BLaER1 (cell line): ENCODE measurements around the gene PLEKHH1.

Experiments used
- H3K27ac ChIP-seq: shearing (Covaris generic); formaldehyde crosslinking; 2 replicates; pipeline ENCODE4 v1.8.1; 2022
- H3K27me3 ChIP-seq: shearing (Covaris generic); formaldehyde crosslinking; 2 replicates; pipeline ENCODE4 v1.8.1; 2022
- H3K36me3 ChIP-seq: shearing (Covaris generic); formaldehyde crosslinking; 2 replicates; pipeline ENCODE4 v1.8.1; 2022
- H3K4me1 ChIP-seq: shearing (Covaris generic); formaldehyde crosslinking; 2 replicates; pipeline ENCODE4 v1.8.1; 2022
- H3K4me2 ChIP-seq: shearing (Covaris generic); formaldehyde crosslinking; 2 replicates; pipeline ENCODE4 v1.8.1; 2022
- H3K4me3 ChIP-seq: shearing (Covaris generic); formaldehyde crosslinking; 2 replicates; pipeline ENCODE4 v1.8.1; 2022
- H3K9ac ChIP-seq: shearing (Covaris generic); formaldehyde crosslinking; 2 replicates; pipeline ENCODE4 v1.8.1; 2022
- H3K9me3 ChIP-seq: shearing (Covaris generic); formaldehyde crosslinking; 2 replicates; pipeline ENCODE4 v1.8.1; 2022
- H4K20me1 ChIP-seq: shearing (Covaris generic); formaldehyde crosslinking; 2 replicates; pipeline ENCODE4 v1.8.1; 2022
- Cebpa-rat ChIP-seq: shearing (Covaris generic); IDR thresholded peaks from 2 replicates; pipeline ENCODE4 v1.8.1; 2022

PLEKHH1 gene

DNA sequence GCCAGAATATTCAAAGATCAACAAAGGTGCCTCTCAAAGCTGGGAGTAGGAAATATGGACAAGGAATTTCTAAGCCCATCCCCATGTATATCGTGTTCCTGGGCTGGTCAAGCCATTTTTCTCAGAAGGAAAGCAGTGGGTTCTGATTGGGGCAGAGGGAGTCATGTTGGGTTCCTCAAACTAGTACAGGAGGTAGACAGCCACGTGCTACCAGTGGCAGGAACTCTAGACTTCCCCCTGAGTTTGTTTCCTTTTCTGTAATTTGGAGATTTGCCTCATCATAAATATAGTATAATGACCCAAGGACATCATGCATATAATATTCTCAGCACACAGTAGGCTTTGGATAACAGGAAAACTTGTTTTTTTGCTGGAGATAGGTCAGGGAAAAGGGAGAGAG is 16.4 kb upstream of the PLEKHH1 start:
- Histone ChIP-seq H3K27me3 (peaks cover 26% of the 10 kb centered on the region), H3K36me3 (no peaks in the 10 kb centered on the region), H4K20me1 (no peaks in the 10 kb centered on the region), H3K27ac (no peak overlapping the region), H3K9me3 (no peaks in the 10 kb centered on the region), H3K4me1 (peaks cover 12% of the 10 kb centered on the region), H3K9ac (no peak overlapping the region), H3K4me2 (no peak overlapping the region), H3K4me3 (no peak overlapping the region)
- TF ChIP-seq Cebpa-rat: no peak

DNA sequence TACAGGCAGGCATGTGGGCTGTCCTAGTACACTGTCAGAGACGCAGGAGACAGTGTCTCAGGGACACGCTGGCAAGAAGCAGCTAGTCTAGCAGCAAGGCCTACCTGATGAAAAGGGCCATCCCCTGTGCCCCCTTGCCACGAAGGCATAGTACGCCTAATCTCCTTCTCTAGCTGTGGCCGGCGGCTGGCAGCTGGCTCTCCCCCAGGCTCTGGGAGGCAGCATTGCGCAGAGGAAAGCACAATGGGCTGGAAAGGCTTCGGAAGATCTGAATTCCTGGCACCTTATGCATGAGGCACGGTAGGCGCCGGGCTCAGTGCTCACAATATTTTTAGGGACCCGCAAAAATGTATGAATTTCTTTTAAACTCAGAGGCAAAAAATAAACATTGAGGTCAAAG is 16.0 kb upstream of the PLEKHH1 start:
- Histone ChIP-seq H3K27ac (no peak overlapping the region), H3K9me3 (no peaks in the 10 kb centered on the region), H3K4me1 (peaks cover 12% of the 10 kb centered on the region), H4K20me1 (no peaks in the 10 kb centered on the region), H3K4me2 (no peak overlapping the region), H3K36me3 (no peaks in the 10 kb centered on the region), H3K9ac (no peak overlapping the region), H3K4me3 (no peak overlapping the region), H3K27me3 (peaks cover 26% of the 10 kb centered on the region)
- no peak for TF ChIP-seq Cebpa-rat

GRCh38 chr14:67519406-67519805 is 13.7 kb upstream of the PLEKHH1 start:
- H3K4me1 ChIP-seq: peaks cover 12% of the 10 kb centered on the region
- H3K27me3 ChIP-seq: peaks cover 23% of the 10 kb centered on the region
- no peak for TF ChIP-seq Cebpa-rat
- no peak overlapping the region for H3K4me3 ChIP-seq
- H3K36me3 ChIP-seq: no peaks in the 10 kb centered on the region
- H3K27ac ChIP-seq: no peak overlapping the region
- no peaks in the 10 kb centered on the region for H3K9me3 ChIP-seq
- H3K4me2 ChIP-seq: no peak overlapping the region
- no peak overlapping the region for H3K9ac ChIP-seq
- H4K20me1 ChIP-seq: no peaks in the 10 kb centered on the region

DNA sequence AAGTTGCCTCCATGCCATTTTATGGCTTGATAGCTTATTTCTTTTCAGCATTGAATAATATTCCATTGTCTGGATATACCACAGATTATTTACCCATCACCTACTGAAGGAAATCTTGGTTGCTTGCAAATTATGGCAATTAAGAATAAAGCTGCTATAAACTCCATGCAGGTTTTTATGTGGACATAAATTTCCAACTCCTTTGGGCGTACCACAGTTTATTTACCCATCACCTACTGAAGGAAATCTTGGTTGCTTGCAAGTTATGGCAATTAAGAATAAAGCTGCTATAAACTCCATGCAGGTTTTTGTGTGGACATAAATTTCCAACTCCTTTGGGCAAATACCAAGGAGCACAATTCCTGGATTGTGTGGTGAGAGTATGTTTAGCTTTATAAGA is 12.6 kb upstream of the PLEKHH1 start:
- no peak for TF ChIP-seq Cebpa-rat
- Histone ChIP-seq H3K9ac (no peak overlapping the region), H4K20me1 (no peaks in the 10 kb centered on the region), H3K4me1 (peaks cover 11% of the 10 kb centered on the region), H3K36me3 (no peaks in the 10 kb centered on the region), H3K4me2 (no peak overlapping the region), H3K27ac (no peak overlapping the region), H3K9me3 (no peaks in the 10 kb centered on the region), H3K4me3 (no peak overlapping the region), H3K27me3 (peaks cover 12% of the 10 kb centered on the region)

- H3K27me3 ChIP-seq: no peaks in the 10 kb centered on the region
- no peaks in the 10 kb centered on the region for H3K36me3 ChIP-seq
- TF ChIP-seq Cebpa-rat: no peak
- no peaks in the 10 kb centered on the region for H3K9me3 ChIP-seq
- H3K27ac ChIP-seq: no peak overlapping the region
- H3K4me2 ChIP-seq: no peak overlapping the region
- no peak overlapping the region for H3K9ac ChIP-seq
- H4K20me1 ChIP-seq: no peaks in the 10 kb centered on the region
- H3K4me1 ChIP-seq: peaks cover 8% of the 10 kb centered on the region
- no peak overlapping the region for H3K4me3 ChIP-seq
Measured at GRCh38 chr14:67522270-67522669, 10.8 kb upstream of the PLEKHH1 start.

DNA sequence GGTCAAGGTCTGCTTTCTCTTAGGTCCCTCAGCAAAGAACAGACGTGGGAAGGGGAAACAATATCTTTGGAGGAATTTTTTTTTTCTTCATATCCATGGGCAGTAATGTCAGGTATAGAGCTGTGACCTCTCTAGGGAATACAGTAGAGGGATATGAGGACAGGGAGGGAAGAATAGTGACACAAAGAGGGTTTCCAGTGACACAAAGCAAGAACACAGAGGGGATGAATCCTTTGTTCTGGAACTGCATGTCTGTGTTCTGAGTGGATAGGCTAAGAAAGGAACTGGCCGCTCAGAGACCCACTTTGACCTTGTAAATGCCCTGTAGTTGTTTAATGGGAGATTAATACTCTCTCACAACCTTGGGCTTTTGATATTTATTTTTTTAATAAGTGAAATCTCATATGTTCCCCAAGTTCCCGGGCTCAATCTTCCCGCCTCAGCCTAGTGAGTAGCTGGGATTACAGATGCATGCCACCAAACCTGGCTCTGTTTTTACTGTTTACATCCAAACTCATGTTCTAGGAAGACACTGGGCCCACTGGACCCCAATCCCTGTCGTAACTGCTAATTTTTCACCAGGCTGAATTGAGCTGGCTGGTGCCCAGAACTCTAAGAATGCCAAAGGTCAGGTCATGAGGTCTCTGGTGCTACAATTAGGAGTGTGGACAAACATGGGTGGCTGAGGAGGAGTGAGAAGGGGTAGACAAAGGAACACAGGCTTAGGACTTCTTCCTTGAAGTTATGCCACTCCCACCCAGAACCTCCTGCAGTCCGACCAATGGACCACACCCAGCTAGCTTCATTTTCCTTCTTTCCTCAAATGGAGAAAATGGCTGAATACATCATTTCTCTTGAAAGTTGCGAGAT is 9.1 kb upstream of the PLEKHH1 start:
- peaks cover 8% of the 10 kb centered on the region for H3K4me1 ChIP-seq
- no peak overlapping the region for H3K4me2 ChIP-seq
- no peaks in the 10 kb centered on the region for H3K27me3 ChIP-seq
- H3K4me3 ChIP-seq: no peak overlapping the region
- no peak overlapping the region for H3K9ac ChIP-seq
- H3K36me3 ChIP-seq: no peaks in the 10 kb centered on the region
- TF ChIP-seq Cebpa-rat: no peak
- H3K27ac ChIP-seq: no peak overlapping the region
- no peaks in the 10 kb centered on the region for H3K9me3 ChIP-seq
- H4K20me1 ChIP-seq: no peaks in the 10 kb centered on the region

- no peak overlapping the region for H3K9ac ChIP-seq
- H3K4me2 ChIP-seq: peak overlapping the region; percentile 10; the same call in 1 of the 2 replicates
- H3K36me3 ChIP-seq: no peaks in the 10 kb centered on the region
- H4K20me1 ChIP-seq: no peaks in the 10 kb centered on the region
- H3K4me3 ChIP-seq: no peak overlapping the region
- no peaks in the 10 kb centered on the region for H3K9me3 ChIP-seq
- H3K4me1 ChIP-seq: peaks cover 8% of the 10 kb centered on the region
- no peak overlapping the region for H3K27ac ChIP-seq
- TF ChIP-seq Cebpa-rat: no peak
- H3K27me3 ChIP-seq: no peaks in the 10 kb centered on the region
Measured at GRCh38 chr14:67524634-67524963, 8.5 kb upstream of the PLEKHH1 start.

DNA sequence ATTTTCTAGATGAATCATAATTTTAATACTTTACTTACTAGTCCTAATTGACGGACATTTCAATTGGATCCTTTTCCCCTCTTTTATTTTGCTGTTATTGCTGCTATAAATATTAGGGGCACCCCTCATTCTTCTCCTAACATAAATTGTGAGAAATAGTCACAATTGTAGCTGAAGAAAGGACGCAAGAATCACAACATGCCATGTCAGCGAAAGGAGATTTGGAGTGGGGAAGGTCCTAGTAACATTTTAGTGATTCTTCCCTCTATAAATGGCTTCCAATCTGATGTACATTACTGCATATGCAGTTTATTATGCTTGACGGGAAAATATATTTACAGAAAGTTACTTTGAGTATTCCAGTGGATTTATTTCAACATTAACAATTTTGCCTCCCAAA is 7.7 kb upstream of the PLEKHH1 start:
- no peaks in the 10 kb centered on the region for H3K36me3 ChIP-seq
- H3K4me3 ChIP-seq: no peak overlapping the region
- H4K20me1 ChIP-seq: no peaks in the 10 kb centered on the region
- H3K9me3 ChIP-seq: no peaks in the 10 kb centered on the region
- no peak overlapping the region for H3K9ac ChIP-seq
- TF ChIP-seq Cebpa-rat: no peak
- H3K4me2 ChIP-seq: no peak overlapping the region
- H3K27ac ChIP-seq: no peak overlapping the region
- no peaks in the 10 kb centered on the region for H3K27me3 ChIP-seq
- H3K4me1 ChIP-seq: peaks cover 8% of the 10 kb centered on the region

- no peaks in the 10 kb centered on the region for H4K20me1 ChIP-seq
- H3K4me3 ChIP-seq: no peak overlapping the region
- H3K9me3 ChIP-seq: no peaks in the 10 kb centered on the region
- no peaks in the 10 kb centered on the region for H3K36me3 ChIP-seq
- H3K9ac ChIP-seq: no peak overlapping the region
- no peak for TF ChIP-seq Cebpa-rat
- peaks cover 8% of the 10 kb centered on the region for H3K4me1 ChIP-seq
- H3K4me2 ChIP-seq: no peak overlapping the region
- H3K27ac ChIP-seq: no peak overlapping the region
- H3K27me3 ChIP-seq: no peaks in the 10 kb centered on the region
Measured at GRCh38 chr14:67526181-67526580, 6.9 kb upstream of the PLEKHH1 start.

DNA sequence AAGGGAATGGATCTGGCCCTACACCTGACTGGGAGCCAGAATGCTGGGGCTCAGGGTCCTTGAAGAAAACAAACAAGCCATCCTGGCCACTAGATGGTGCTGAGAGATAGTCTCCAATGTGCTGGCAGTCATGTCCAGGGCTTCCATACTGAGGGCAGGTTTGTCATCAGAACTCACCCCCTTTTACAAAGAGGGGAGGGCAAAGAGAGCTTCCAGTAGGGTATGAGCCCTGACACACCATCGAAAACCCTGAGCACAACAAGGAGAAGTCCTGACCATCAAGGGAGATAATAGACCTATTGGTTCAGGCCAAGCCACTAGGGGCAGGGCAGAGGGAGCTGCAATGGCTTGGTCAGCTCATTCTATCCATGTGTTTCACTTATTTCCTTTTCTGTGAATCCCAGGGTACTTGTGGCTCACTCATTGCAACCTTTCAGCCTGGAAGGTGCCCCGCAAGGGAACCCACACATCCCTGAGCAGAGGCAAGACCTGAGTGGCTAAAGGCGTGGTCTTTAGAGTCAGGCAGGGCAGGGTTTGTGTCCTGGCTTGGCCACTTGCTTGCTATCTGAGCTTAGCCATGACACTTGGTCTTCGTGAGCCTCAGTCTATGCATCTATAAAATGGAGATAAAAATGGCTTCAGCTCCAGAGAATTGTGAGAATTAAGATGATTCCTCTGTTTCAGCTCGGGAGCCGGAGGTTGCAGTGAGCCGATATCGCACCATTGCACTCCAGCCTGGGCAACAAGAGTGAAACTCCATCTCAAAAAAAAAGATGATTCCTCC is 6.2 kb upstream of the PLEKHH1 start:
- H3K4me3 ChIP-seq: no peak overlapping the region
- no peak for TF ChIP-seq Cebpa-rat
- H3K36me3 ChIP-seq: no peaks in the 10 kb centered on the region
- no peak overlapping the region for H3K4me2 ChIP-seq
- H3K27ac ChIP-seq: no peak overlapping the region
- H4K20me1 ChIP-seq: no peaks in the 10 kb centered on the region
- peaks cover 2% of the 10 kb centered on the region for H3K27me3 ChIP-seq
- H3K9ac ChIP-seq: no peak overlapping the region
- H3K4me1 ChIP-seq: peaks cover 8% of the 10 kb centered on the region
- H3K9me3 ChIP-seq: no peaks in the 10 kb centered on the region
